Stimulated activated CD4-positive, alpha-beta T cell treated with anti-CD3 and anti-CD28 coated beads, Interleukin-1b, Interleukin-23, amount 100 ng/mL, for 4 hours (primary cell): ENCODE measurements around the gene CDH5.

ENCODE experiments used
- DNase-seq, 2 donors: peaks; one replicate each; pipeline ENCODE4 v3.0.0-alpha.2; 2020; ENCODE audit warnings: low read depth in 2 of 2

The CDH5 gene

GRCh38 chr16:66416136-66416535, 49.6 kb downstream of the CDH5 start:
- DNase-seq, result no peak

GRCh38 chr16:66416939-66417700, 50.6 kb downstream of the CDH5 start:
- no peak for DNase-seq

- no peak for DNase-seq
Observed at GRCh38 chr16:66418165-66418962, 51.9 kb downstream of the CDH5 start.

- DNase-seq, result no peak
Observed at GRCh38 chr16:66419527-66419926, 53.0 kb downstream of the CDH5 start.

- no peak for DNase-seq
Observed at GRCh38 chr16:66420396-66420795, 53.9 kb downstream of the CDH5 start.

- DNase-seq, result no peak
Observed at GRCh38 chr16:66421891-66422290, 55.4 kb downstream of the CDH5 start.

GRCh38 chr16:66422366-66422765, 55.9 kb downstream of the CDH5 start:
- DNase-seq, result no peak

- DNase-seq, result no peak
Observed at GRCh38 chr16:66423177-66423576, 56.7 kb downstream of the CDH5 start.

GRCh38 chr16:66425651-66426050, 59.2 kb downstream of the CDH5 start:
- DNase-seq, result no peak

GRCh38 chr16:66426112-66427035, 59.9 kb downstream of the CDH5 start:
- no peak for DNase-seq

- peak in 1 of 2 donors; percentile 19 for DNase-seq
Observed at GRCh38 chr16:66427036-66427860, 60.8 kb downstream of the CDH5 start, which contains the start of gene BEAN1. Gene BEAN1, plus strand, starts transcription at chr16:66427295. Its CDS starts 10,382 bp downstream, at chr16:66437677.

- DNase-seq, result no peak
Observed at GRCh38 chr16:66427871-66428681, 61.6 kb downstream of the CDH5 start.

- DNase-seq, result no peak
Observed at GRCh38 chr16:66428682-66429251, 62.3 kb downstream of the CDH5 start.

- DNase-seq, result no peak
Observed at GRCh38 chr16:66429290-66429962, 62.9 kb downstream of the CDH5 start.

- DNase-seq, result no peak
Observed at GRCh38 chr16:66430214-66430613, 63.7 kb downstream of the CDH5 start.

- no peak for DNase-seq
Observed at GRCh38 chr16:66431760-66432159, 65.3 kb downstream of the CDH5 start.

GRCh38 chr16:66432429-66432828, 65.9 kb downstream of the CDH5 start:
- DNase-seq, result no peak

GRCh38 chr16:66434619-66435430, 68.3 kb downstream of the CDH5 start:
- DNase-seq, result no peak
